ENCODE measurements around the gene JAZF1.

GRCh38 chr7:28211006-28211405, 30.4 kb upstream of the JAZF1 start:
- TF ChIP-seq POLR2A (IDR thresholded peaks at IDR 0.05) (no peak), CTCF (IDR thresholded peaks at IDR 0.05) (no peak)
